H9 (cell line): ENCODE measurements around the gene FCMR. TPM values are rescaled to one million over a fixed set of nuclear protein-coding genes. Genes with fewer than 3 reads are reported as not detected.

ENCODE experiments used
- DNase-seq: peaks from one replicate; pipeline ENCODE4 v3.0.0-alpha.2; 2017
- H2AFZ ChIP-seq: one replicate; pipeline ENCODE4 v1.6.1; 2013; ENCODE audit warnings: mild to moderate bottlenecking, low read length, control low read depth, moderate library complexity
- H2AK5ac ChIP-seq: 2 replicates; pipeline ENCODE4 v1.6.1; 2013; ENCODE audit warnings: low read length, control low read depth, mixed read lengths; ENCODE audit not compliant: insufficient read length
- H2BK120ac ChIP-seq: one replicate; pipeline ENCODE4 v1.6.1; 2013; ENCODE audit warnings: low read depth, mild to moderate bottlenecking, low read length, control low read depth, inconsistent platforms; ENCODE audit not compliant: poor library complexity, severe bottlenecking
- H2BK12ac ChIP-seq: 2 replicates; pipeline ENCODE4 v1.6.1; 2013; ENCODE audit warnings: low read length, control low read depth, mixed read lengths, low read depth; ENCODE audit not compliant: insufficient read length
- H2BK15ac ChIP-seq: 2 replicates; pipeline ENCODE4 v1.6.1; 2013; ENCODE audit warnings: low read depth, low read length, control low read depth
- H2BK20ac ChIP-seq: one replicate; pipeline ENCODE4 v1.6.1; 2013; ENCODE audit warnings: low read depth, mild to moderate bottlenecking, low read length, control low read depth, inconsistent platforms; ENCODE audit not compliant: poor library complexity, severe bottlenecking
- H2BK5ac ChIP-seq: 2 replicates; pipeline ENCODE4 v1.6.1; 2013; ENCODE audit warnings: low read length, control low read depth, mixed read lengths; ENCODE audit not compliant: insufficient read length
- H3K14ac ChIP-seq: 2 replicates; pipeline ENCODE4 v1.6.1; 2013; ENCODE audit warnings: low read length, control low read depth; ENCODE audit not compliant: insufficient read depth
- H3K18ac ChIP-seq: 2 replicates; pipeline ENCODE4 v1.6.1; 2013; ENCODE audit warnings: low read depth, mild to moderate bottlenecking, mixed read lengths, low read length, control low read depth; ENCODE audit not compliant: insufficient read length
- H3K23ac ChIP-seq: 2 replicates; pipeline ENCODE4 v1.6.1; 2013; ENCODE audit warnings: low read length, control low read depth, mixed read lengths, low read depth; ENCODE audit not compliant: insufficient read length
- H3K23me2 ChIP-seq: 2 replicates; pipeline ENCODE4 v1.6.1; 2013; ENCODE audit warnings: low read depth, mild to moderate bottlenecking, mixed read lengths, low read length, control low read depth; ENCODE audit not compliant: insufficient read length, poor library complexity, severe bottlenecking
- H3K27ac ChIP-seq: 2 replicates; pipeline ENCODE4 v1.5.1; 2013; ENCODE audit warnings: low read length, control low read depth, mixed read lengths, low read depth; ENCODE audit not compliant: insufficient read length
- H3K27me3 ChIP-seq: 2 replicates; pipeline ENCODE4 v1.6.1; 2013; ENCODE audit warnings: low read length, control low read depth, inconsistent platforms; ENCODE audit not compliant: insufficient read depth
- H3K4ac ChIP-seq: 2 replicates; pipeline ENCODE4 v1.6.1; 2013; ENCODE audit warnings: low read depth, mild to moderate bottlenecking, control low read depth, inconsistent platforms, low read length, moderate library complexity
- H3K4me1 ChIP-seq: 2 replicates; pipeline ENCODE4 v1.6.1; 2013; ENCODE audit warnings: low read length, control low read depth, inconsistent platforms; ENCODE audit not compliant: insufficient read depth
- H3K4me2 ChIP-seq: 2 replicates; pipeline ENCODE4 v1.6.1; 2013; ENCODE audit warnings: low read length, control low read depth, mixed read lengths; ENCODE audit not compliant: insufficient read length, insufficient read depth
- H3K56ac ChIP-seq: 2 replicates; pipeline ENCODE4 v1.6.1; 2013; ENCODE audit warnings: low read depth, mild to moderate bottlenecking, mixed read lengths, low read length, control low read depth; ENCODE audit not compliant: insufficient read length
- H3K79me1 ChIP-seq: 2 replicates; pipeline ENCODE4 v1.6.1; 2013; ENCODE audit warnings: low read depth, mild to moderate bottlenecking, moderate library complexity, low read length, control low read depth, inconsistent platforms; ENCODE audit not compliant: insufficient read depth, poor library complexity, severe bottlenecking
- H3K79me2 ChIP-seq: 2 replicates; pipeline ENCODE4 v1.6.1; 2013; ENCODE audit warnings: low read length, control low read depth, inconsistent platforms; ENCODE audit not compliant: insufficient read depth
- H3K9ac ChIP-seq: 2 replicates; pipeline ENCODE4 v1.6.1; 2013; ENCODE audit warnings: low read length, control low read depth, mixed read lengths; ENCODE audit not compliant: insufficient read length; ENCODE audit errors: extremely low read depth
- H3K9me3 ChIP-seq: one replicate; pipeline ENCODE4 v1.6.1; 2013; ENCODE audit warnings: low read depth, low read length, inconsistent platforms; ENCODE audit not compliant: control insufficient read depth
- H3T11ph ChIP-seq: one replicate; pipeline ENCODE4 v1.6.1; 2013; ENCODE audit warnings: mild to moderate bottlenecking, low read length, control low read depth, inconsistent platforms
- H4K20me1 ChIP-seq: one replicate; pipeline ENCODE4 v1.6.1; 2013; ENCODE audit not compliant: control insufficient read depth, insufficient read length, insufficient read depth
- H4K5ac ChIP-seq: 2 replicates; pipeline ENCODE4 v1.6.1; 2013; ENCODE audit warnings: low read depth, mild to moderate bottlenecking, mixed read lengths, low read length, control low read depth; ENCODE audit not compliant: insufficient read length
- H4K8ac ChIP-seq: replicated peaks from 2 replicates; pipeline ENCODE4 v1.6.1; 2013; ENCODE audit warnings: low read length, control low read depth, mixed read lengths, low read depth; ENCODE audit not compliant: insufficient read length
- H4K91ac ChIP-seq: 2 replicates; pipeline ENCODE4 v1.6.1; 2013; ENCODE audit warnings: low read depth, mild to moderate bottlenecking, moderate library complexity, mixed read lengths, low read length, control low read depth; ENCODE audit not compliant: insufficient read length
- H3K27ac Mint-ChIP-seq, 3 experiments: 2 replicates in 2 of 3; 3 replicates in 1 of 3; pipeline ENCODE4 v1.8.0; 2020 to 2021; ENCODE audit warnings: mixed read lengths in 3 of 3, mild to moderate bottlenecking in 1 of 3, moderate library complexity in 1 of 3
- H3K27me3 Mint-ChIP-seq: 2 replicates; pipeline ENCODE4 v1.8.0; 2021; ENCODE audit warnings: low read depth, mild to moderate bottlenecking, moderate library complexity, mixed read lengths
- H3K36me3 Mint-ChIP-seq, 3 experiments: 2 replicates in 2 of 3; 3 replicates in 1 of 3; pipeline ENCODE4 v1.8.0; 2020 to 2021; ENCODE audit warnings: low read depth in 3 of 3, mixed read lengths in 3 of 3; ENCODE audit not compliant: insufficient read depth in 1 of 3
- H3K4me1 Mint-ChIP-seq, 2 experiments: 2 replicates each; pipeline ENCODE4 v1.8.0; 2020; ENCODE audit warnings: mixed read lengths in 2 of 2
- H3K4me3 Mint-ChIP-seq, 2 experiments: 2 replicates in 1 of 2; 3 replicates in 1 of 2; pipeline ENCODE4 v1.8.0; 2020 to 2021; ENCODE audit warnings: mild to moderate bottlenecking in 2 of 2, mixed read lengths in 2 of 2, moderate library complexity in 1 of 2
- H3K9me3 Mint-ChIP-seq, 2 experiments: 2 replicates in 1 of 2; 3 replicates in 1 of 2; pipeline ENCODE4 v1.8.0; 2020; ENCODE audit warnings: mild to moderate bottlenecking in 2 of 2, mixed read lengths in 2 of 2, moderate library complexity in 1 of 2
- WGBS: extraction: QIAGEN DNeasy Blood & Tissue Kit; methylation state at CpG from one replicate; pipeline ENCODE4 v1.1.7; 2013; ENCODE audit warnings: missing lambda C conversion rate, low lambda C conversion rate, mixed read lengths; ENCODE audit not compliant: insufficient read length; ENCODE audit errors: extremely low coverage; 5-methylcytosine and 5-hydroxymethylcytosine counted together
- total RNA-seq: library from RNA; stranded (reverse); gene quantifications from 2 replicates; pipeline ENCODE4 v1.2.1, GENCODE V29; 2021
- TF ChIP-seq, protein P1 (sequence below): fragments of 200-600 bp; sonication (generic); conservative IDR thresholded peaks from 3 replicates; pipeline ENCODE4 v1.8.0; 2021; ENCODE audit warnings: antibody characterized with exemption, mild to moderate bottlenecking

FCMR gene
- total RNA-seq, 1 experiment from 2014 or later: not detected

DNA sequence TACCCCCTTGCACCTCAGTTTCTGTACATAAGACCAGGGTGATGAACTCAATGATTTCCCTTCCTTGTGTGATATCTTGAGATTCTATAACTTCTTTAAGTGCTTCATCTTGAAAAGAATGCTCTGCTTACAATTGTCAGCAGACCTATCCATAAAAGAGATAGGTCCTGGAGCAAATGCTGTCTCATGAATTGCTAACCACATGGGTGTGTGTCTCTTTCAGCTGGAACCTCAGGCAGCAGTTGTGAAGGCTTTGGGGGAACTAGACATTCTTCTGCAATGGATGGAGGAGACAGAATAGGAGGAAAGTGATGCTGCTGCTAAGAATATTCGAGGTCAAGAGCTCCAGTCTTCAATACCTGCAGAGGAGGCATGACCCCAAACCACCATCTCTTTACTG is 53.5 kb downstream of the FCMR start:
- no peak overlapping the region for H2AFZ ChIP-seq
- no peaks in the 10 kb centered on the region for H3K23me2 ChIP-seq
- H2BK5ac ChIP-seq: no peak overlapping the region
- no peak overlapping the region for H2BK15ac ChIP-seq
- no peak overlapping the region for H2BK20ac ChIP-seq
- 0 out of 2 replicates have a peak, but pooled peaks cover 1% of the 10 kb centered on the region for H3K79me2 ChIP-seq
- no peak overlapping the region for H3K23ac ChIP-seq
- H3K27ac ChIP-seq: no peak overlapping the region
- H3K4me1 Mint-ChIP-seq: no peaks in the 10 kb centered on the region; a peak in 1 of 4 replicates
- H3K27me3 Mint-ChIP-seq: peaks cover 33% of the 10 kb centered on the region
- H2AK5ac ChIP-seq: no peak overlapping the region
- no CpG with 5 or more reads among the region's 1 CpG for WGBS
- no peak overlapping the region for H4K8ac ChIP-seq
- no peak overlapping the region for H3T11ph ChIP-seq
- no peak overlapping the region for H3K4me3 Mint-ChIP-seq
- H3K9me3 Mint-ChIP-seq: no peaks in the 10 kb centered on the region; a peak in 1 of 5 replicates
- H3K4me2 ChIP-seq: no peak overlapping the region
- no peaks in the 10 kb centered on the region for H3K4me1 ChIP-seq
- H3K14ac ChIP-seq: no peak overlapping the region
- no peaks in the 10 kb centered on the region for H3K9me3 ChIP-seq
- H4K91ac ChIP-seq: no peak overlapping the region
- H3K36me3 Mint-ChIP-seq: no peaks in the 10 kb centered on the region
- H3K27ac Mint-ChIP-seq: no peak overlapping the region; a peak in 1 of 7 replicates
- no peaks in the 10 kb centered on the region for H3K79me1 ChIP-seq
- no peaks in the 10 kb centered on the region for H3K27me3 ChIP-seq
- TF ChIP-seq, protein P1, sequence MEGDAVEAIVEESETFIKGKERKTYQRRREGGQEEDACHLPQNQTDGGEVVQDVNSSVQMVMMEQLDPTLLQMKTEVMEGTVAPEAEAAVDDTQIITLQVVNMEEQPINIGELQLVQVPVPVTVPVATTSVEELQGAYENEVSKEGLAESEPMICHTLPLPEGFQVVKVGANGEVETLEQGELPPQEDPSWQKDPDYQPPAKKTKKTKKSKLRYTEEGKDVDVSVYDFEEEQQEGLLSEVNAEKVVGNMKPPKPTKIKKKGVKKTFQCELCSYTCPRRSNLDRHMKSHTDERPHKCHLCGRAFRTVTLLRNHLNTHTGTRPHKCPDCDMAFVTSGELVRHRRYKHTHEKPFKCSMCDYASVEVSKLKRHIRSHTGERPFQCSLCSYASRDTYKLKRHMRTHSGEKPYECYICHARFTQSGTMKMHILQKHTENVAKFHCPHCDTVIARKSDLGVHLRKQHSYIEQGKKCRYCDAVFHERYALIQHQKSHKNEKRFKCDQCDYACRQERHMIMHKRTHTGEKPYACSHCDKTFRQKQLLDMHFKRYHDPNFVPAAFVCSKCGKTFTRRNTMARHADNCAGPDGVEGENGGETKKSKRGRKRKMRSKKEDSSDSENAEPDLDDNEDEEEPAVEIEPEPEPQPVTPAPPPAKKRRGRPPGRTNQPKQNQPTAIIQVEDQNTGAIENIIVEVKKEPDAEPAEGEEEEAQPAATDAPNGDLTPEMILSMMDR: no peak
- no peak for DNase-seq
- H4K20me1 ChIP-seq: no peaks in the 10 kb centered on the region
- no peak overlapping the region for H2BK12ac ChIP-seq
- no peak overlapping the region for H3K56ac ChIP-seq
- no peak overlapping the region for H4K5ac ChIP-seq
- no peak overlapping the region for H3K18ac ChIP-seq
- no peak overlapping the region for H3K9ac ChIP-seq
- no peak overlapping the region for H3K4ac ChIP-seq
- no peak overlapping the region for H2BK120ac ChIP-seq
